AG10803 (cell line): ENCODE measurements around the gene EZR.

Experiments
- DNase-seq: peaks from one replicate; pipeline ENCODE4 v3.0.0; 2010; ENCODE audit warnings: low read depth
- H3K4me3 ChIP-seq: 2 replicates; pipeline ENCODE4 v1.5.1; 2011; ENCODE audit warnings: mild to moderate bottlenecking, low read length, control low read depth
- TF ChIP-seq, protein P1 (sequence below): conservative IDR thresholded peaks from 2 replicates; pipeline ENCODE4 v1.5.1; 2011; ENCODE audit warnings: mild to moderate bottlenecking, low read length, control low read depth, inconsistent platforms

Gene EZR

DNA sequence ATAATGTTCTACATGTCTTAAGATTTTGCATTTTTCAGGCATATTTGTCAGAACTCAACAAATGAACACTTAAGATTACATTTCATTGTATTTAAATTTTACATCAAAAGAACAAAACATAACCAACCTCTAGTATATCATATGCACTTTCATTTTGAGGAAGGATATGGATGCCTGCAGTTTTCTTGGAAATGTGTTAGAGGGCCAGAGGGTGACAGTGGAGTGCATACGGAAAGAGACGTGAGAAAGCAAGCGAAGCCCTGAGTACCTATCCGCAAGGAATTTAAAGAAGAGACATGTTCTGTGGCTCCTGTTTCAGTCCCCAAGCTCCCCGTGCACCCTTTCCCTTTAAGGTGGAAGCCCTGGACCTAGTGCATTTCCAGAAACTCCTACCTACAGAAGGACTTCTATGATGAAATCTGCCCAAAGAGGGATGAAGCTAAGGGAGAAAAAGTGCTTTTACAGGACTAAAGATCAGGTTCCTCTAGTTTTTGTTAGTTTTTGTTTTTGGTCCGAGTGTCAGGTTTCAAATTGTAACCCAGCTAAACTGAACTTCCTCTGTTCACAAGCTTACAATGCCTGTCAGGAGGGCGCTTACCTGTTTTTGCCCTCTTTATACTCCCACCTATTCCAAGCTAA, 38.8 kb downstream of the EZR start:
- TF ChIP-seq, protein P1, sequence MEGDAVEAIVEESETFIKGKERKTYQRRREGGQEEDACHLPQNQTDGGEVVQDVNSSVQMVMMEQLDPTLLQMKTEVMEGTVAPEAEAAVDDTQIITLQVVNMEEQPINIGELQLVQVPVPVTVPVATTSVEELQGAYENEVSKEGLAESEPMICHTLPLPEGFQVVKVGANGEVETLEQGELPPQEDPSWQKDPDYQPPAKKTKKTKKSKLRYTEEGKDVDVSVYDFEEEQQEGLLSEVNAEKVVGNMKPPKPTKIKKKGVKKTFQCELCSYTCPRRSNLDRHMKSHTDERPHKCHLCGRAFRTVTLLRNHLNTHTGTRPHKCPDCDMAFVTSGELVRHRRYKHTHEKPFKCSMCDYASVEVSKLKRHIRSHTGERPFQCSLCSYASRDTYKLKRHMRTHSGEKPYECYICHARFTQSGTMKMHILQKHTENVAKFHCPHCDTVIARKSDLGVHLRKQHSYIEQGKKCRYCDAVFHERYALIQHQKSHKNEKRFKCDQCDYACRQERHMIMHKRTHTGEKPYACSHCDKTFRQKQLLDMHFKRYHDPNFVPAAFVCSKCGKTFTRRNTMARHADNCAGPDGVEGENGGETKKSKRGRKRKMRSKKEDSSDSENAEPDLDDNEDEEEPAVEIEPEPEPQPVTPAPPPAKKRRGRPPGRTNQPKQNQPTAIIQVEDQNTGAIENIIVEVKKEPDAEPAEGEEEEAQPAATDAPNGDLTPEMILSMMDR: no peak
- no peak for DNase-seq
- no peak overlapping the region for H3K4me3 ChIP-seq

DNA sequence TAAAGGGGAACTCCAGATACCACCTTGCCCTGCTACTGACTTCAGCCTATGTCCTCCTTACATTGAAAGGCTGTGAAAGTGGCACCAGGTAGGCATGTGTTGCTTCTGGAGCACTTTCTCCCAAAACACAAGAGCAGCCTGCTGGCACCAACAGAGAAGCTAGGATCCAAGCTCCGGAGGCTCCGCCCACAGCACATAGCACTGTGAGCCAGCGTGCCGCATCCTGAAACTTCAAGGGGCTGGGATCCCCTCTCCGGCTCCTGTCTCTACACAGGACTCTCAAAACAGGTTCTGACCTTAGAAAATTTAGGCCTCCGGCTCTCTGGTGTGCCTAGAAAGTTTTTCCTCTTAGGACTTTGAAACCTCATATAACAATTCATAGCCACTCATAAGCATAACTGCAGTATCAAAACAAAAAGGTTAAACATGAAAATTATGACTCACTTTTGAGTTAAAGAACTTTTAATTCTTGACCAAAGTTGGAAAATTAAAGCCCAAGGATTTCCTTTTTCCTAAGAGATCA, 41.1 kb downstream of the EZR start:
- no peak for DNase-seq
- H3K4me3 ChIP-seq: no peak overlapping the region
- TF ChIP-seq, protein P1: no peak

DNA sequence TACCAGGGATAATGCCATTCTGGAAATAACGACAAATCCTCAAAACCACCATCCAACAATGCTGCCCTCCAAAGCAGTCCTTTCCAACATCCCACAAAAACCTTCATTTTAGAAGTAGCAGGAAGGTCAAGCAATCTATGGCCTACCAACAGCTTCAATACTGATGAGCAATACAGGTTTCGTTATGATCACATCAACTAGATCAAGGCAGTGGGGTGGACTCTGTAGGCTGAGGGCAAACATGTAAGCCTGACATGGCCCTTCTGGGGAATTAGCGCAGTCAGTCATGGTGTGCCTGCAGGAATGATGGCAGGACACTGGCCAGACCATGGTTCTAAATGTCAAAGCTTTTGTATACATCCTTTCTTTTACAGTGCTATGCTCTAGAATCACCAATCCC, 41.7 kb downstream of the EZR start:
- TF ChIP-seq, protein P1: no peak
- no peak overlapping the region for H3K4me3 ChIP-seq
- no peak for DNase-seq

DNA sequence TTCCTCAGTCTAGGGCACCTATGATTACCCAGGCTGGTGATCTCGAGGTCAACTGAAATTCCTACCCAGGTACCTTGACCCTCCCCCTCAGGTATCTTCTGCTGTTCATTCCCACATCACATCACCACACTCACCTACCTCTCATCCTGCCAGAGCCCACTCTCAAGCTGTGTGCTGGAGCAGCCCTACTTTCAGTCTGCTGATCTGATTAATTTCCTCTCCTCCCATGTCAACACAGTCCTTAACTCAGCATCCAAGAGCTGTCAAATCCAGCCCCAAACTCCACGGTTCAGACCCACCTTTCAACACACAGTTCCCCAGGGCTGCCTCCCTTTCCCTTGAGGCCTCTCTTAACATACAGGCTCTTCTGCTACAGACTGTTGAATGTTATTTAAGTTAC, 42.4 kb downstream of the EZR start:
- TF ChIP-seq, protein P1: no peak
- H3K4me3 ChIP-seq: no peak overlapping the region
- no peak for DNase-seq

DNA sequence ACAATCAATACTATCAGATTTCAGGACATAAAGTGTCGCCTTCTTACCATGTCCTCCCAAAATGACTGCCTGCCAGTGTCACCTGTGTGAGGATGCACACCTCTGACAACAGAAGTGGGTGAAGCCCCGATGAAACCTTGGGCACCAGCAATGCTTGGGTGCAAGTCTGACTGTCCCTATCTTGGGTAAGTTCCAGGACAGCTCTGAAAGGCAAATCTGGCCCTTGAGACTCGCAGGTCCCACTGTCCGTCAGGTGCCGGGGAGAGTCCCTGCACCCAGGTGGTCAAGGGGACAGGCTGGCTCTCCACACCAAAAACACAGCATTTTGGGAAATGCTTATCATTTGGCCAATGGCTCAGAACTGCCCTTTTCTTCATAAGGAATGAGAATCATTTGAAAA, 43.3 kb downstream of the EZR start:
- TF ChIP-seq, protein P1: no peak
- H3K4me3 ChIP-seq: no peak overlapping the region
- no peak for DNase-seq

DNA sequence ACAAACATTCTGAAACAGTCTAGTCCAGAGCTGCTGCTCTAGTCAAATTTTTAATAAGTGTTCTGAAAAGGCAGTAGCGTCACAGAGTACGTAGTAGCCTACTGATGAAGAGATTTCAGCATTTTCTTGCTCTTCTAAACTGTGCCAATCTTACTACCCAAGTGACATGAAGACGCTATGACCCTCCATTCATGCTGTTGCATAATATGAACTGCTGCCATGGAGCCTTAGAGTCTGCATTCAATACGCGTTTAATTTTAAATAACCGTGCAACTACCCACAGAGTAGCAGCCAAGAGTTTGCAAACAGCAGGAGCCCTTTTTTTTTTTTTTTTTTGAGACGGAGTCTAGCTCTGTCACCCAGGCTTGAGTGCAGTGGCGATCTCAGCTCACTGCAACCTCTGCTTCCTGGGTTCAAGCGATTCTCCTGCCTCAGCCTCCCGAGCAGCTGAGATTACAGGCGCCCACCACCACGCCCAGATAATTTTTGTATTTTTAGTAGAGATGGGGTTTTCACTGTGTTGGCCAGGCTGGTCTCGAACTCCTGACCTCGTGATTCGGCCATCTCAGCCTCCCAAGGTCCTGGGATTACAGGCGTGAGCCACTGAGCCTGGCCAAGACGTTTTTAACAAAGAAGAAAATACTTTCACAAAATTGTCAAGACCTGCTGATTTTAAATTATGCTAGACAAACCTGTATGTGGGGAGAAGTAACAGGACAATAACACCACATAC, 44.3 kb downstream of the EZR start:
- TF ChIP-seq, protein P1: no peak
- H3K4me3 ChIP-seq: no peak overlapping the region
- no peak for DNase-seq
